HepG2 (cell line): ENCODE results near the gene ARHGEF39. TPM values are rescaled to one million over a fixed set of nuclear protein-coding genes. Genes with fewer than 3 reads are reported as not detected.

Experiments used
- CBX2 ChIP-seq, 2 experiments: fragments of 200-600 bp in 1 of 2; sonication (generic); formaldehyde crosslinking in 1 of 2; IDR thresholded peaks; 2 replicates each; pipeline versions ENCODE4 v1.7.0 to v1.8.1; 2018 to 2022; ENCODE audit warnings: low read depth in 2 of 2, low read length in 1 of 2, mild to moderate bottlenecking in 1 of 2, missing genetic modification reagents in 1 of 2
- CEBPG ChIP-seq: IDR thresholded peaks from 2 replicates; pipeline ENCODE4 v1.6.1; 2016
- ETV6 ChIP-seq: sonication (generic); formaldehyde crosslinking; conservative IDR thresholded peaks from 2 replicates; pipeline ENCODE4 v1.4.0; 2020; ENCODE audit warnings: missing genetic modification reagents
- FLYWCH1 ChIP-seq: sonication (generic); formaldehyde crosslinking; IDR thresholded peaks from 2 replicates; pipeline ENCODE4 v1.8.1; 2023; ENCODE audit warnings: mild to moderate bottlenecking, missing genetic modification reagents
- FOXK2 ChIP-seq: fragments of 450-650 bp; IDR thresholded peaks from 2 replicates; pipeline ENCODE4 v1.6.1; 2016
- KDM5B ChIP-seq: sonication (generic); formaldehyde crosslinking; IDR thresholded peaks from 2 replicates; pipeline ENCODE4 v1.4.0; 2020; ENCODE audit warnings: missing genetic modification reagents, mild to moderate bottlenecking, borderline replicate concordance
- KLF12 ChIP-seq: sonication (generic); formaldehyde crosslinking; IDR thresholded peaks from 2 replicates; pipeline ENCODE4 v1.4.0; 2020; ENCODE audit warnings: missing genetic modification reagents, borderline replicate concordance
- PHF21A ChIP-seq: sonication (generic); formaldehyde crosslinking; IDR thresholded peaks from 2 replicates; pipeline ENCODE4 v1.5.0; 2020; ENCODE audit warnings: mild to moderate bottlenecking, missing genetic modification reagents
- POLR2AphosphoS5 ChIP-seq: IDR thresholded peaks from 2 replicates; pipeline ENCODE4 v1.6.1; 2012; ENCODE audit warnings: low read depth, low read length
- REL ChIP-seq: sonication (generic); formaldehyde crosslinking; conservative IDR thresholded peaks from 2 replicates; pipeline ENCODE4 v1.8.0; 2022; ENCODE audit warnings: mild to moderate bottlenecking, missing genetic modification reagents, moderate library complexity
- RNF2 ChIP-seq: fragments of 450-650 bp; conservative IDR thresholded peaks from 2 replicates; pipeline ENCODE4 v1.6.1; 2016; ENCODE audit warnings: low read depth
- SALL2 ChIP-seq: sonication (generic); formaldehyde crosslinking; IDR thresholded peaks from 2 replicates; pipeline ENCODE4 v1.8.1; 2023; ENCODE audit warnings: mild to moderate bottlenecking, missing genetic modification reagents, inconsistent platforms
- TCF7 ChIP-seq: sonication (generic); IDR thresholded peaks from 2 replicates; pipeline ENCODE4 v1.6.1; 2016; ENCODE audit warnings: antibody characterized with exemption, low read depth
- YEATS4 ChIP-seq: sonication (generic); formaldehyde crosslinking; IDR thresholded peaks from 2 replicates; pipeline ENCODE4 v1.4.0; 2020; ENCODE audit warnings: missing genetic modification reagents, borderline replicate concordance
- ZBTB42 ChIP-seq: sonication (generic); formaldehyde crosslinking; IDR thresholded peaks from 2 replicates; pipeline ENCODE4 v1.5.0; 2020; ENCODE audit warnings: mild to moderate bottlenecking, missing genetic modification reagents
- ZNF101 ChIP-seq: sonication (generic); formaldehyde crosslinking; IDR thresholded peaks from 2 replicates; pipeline ENCODE4 v1.4.0; 2020; ENCODE audit warnings: mild to moderate bottlenecking, low read depth, missing genetic modification reagents, borderline replicate concordance
- ZNF275 ChIP-seq: sonication (generic); formaldehyde crosslinking; IDR thresholded peaks from 2 replicates; pipeline ENCODE4 v1.8.0; 2022; ENCODE audit warnings: missing genetic modification reagents, mild to moderate bottlenecking, inconsistent platforms, borderline replicate concordance
- ZNF543 ChIP-seq: sonication (generic); formaldehyde crosslinking; IDR thresholded peaks from 2 replicates; pipeline ENCODE4 v1.4.0; 2020; ENCODE audit warnings: mild to moderate bottlenecking, missing genetic modification reagents
- ZNF598 ChIP-seq: sonication (generic); formaldehyde crosslinking; IDR thresholded peaks from 2 replicates; pipeline ENCODE4 v1.5.1; 2020; ENCODE audit warnings: mild to moderate bottlenecking, missing genetic modification reagents, borderline replicate concordance
- ZSCAN25 ChIP-seq: sonication (generic); formaldehyde crosslinking; IDR thresholded peaks from 2 replicates; pipeline ENCODE4 v1.8.0; 2022; ENCODE audit warnings: mild to moderate bottlenecking, missing genetic modification reagents
- polyA plus RNA-seq, 8 experiments: library from polyadenylated mRNA; depleted of rRNA in 3 of 8; stranded (reverse) in 7 of 8; unstranded in 1 of 8; fragments of >200 nt; fragmentation: Illumina TruSeq in 4 of 8; extraction: Trizol in 4 of 8; gene quantifications; 2 replicates each; pipeline versions ENCODE4 v1.2.1 to v1.2.3, GENCODE V29; 2011 to 2016; ENCODE audit warnings: low read depth in 4 of 8, missing spikeins in 1 of 8, mixed read lengths in 1 of 8; ENCODE audit not compliant: insufficient read depth in 1 of 8
- total RNA-seq, 5 experiments: library from RNA; depleted of rRNA; stranded (reverse); fragments of >200 nt; fragmentation: Illumina TruSeq; extraction: Trizol; gene quantifications; 2 replicates each; pipeline ENCODE4 v1.2.3, GENCODE V29; 2016; ENCODE audit warnings: low read depth in 1 of 5
- TF ChIP-seq, protein P1 (sequence below): sonication (generic); formaldehyde crosslinking; IDR thresholded peaks from 2 replicates; pipeline ENCODE4 v1.4.0; 2020; ENCODE audit warnings: missing genetic modification reagents
- TF ChIP-seq, protein P2 (sequence below): sonication (generic); formaldehyde crosslinking; IDR thresholded peaks from 2 replicates; pipeline ENCODE4 v1.4.0; 2020; ENCODE audit warnings: missing genetic modification reagents, borderline replicate concordance
- TF ChIP-seq, protein P3 (sequence below): sonication (generic); formaldehyde crosslinking; conservative IDR thresholded peaks from 2 replicates; pipeline ENCODE4 v1.5.0; 2020; ENCODE audit warnings: missing genetic modification reagents

The ARHGEF39 gene
- total and polyA plus RNA-seq, 2 of the 13 experiments (the other 11 are each of a cell fraction or from before 2014, with no cell fraction given) = 11.2 to 12.3 TPM

DNA sequence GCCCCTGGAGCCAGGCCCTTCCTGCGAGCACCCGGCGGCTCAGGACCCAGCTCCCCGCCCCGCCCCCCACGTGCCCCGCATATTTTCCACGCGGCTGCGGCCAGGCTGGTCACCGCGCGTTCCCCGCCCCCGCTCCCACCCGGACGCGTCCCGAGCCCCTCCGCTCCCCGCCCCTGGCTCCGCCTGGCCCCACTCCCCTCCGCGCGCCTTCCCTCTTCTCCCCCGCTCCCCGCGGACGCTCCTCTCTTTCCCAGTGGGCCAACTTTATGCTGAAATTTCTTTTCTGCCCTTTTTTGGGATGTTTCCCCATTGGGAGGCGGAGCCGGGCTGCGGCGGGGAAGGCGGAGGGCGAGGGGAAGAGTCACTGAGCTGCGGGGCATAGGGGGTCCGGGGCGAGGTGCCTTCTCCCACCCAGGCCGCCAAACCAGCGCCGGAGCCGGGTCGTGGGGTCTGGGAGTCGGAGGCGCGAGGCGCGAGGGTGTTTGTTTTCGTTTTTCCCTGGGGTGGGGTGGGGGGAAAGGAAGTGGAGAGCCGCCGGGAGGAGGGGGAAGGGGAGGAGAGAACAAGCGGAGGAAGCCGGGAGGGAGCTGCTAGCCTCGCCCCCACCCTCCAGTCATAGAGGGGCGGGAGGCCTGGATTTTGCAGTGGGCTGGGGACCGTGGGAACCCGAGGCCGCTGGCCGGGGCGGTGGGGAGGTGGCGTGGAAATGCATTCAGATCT lies 25.8 kb upstream of the ARHGEF39 start (continued):
- 0 out of 2 replicates have a peak, but pooled peaks have one; percentile 20 for TF ChIP-seq ZNF543 (CRISPR knock-in tag)
- TF ChIP-seq TCF7 = no peak
- TF ChIP-seq, protein P1, sequence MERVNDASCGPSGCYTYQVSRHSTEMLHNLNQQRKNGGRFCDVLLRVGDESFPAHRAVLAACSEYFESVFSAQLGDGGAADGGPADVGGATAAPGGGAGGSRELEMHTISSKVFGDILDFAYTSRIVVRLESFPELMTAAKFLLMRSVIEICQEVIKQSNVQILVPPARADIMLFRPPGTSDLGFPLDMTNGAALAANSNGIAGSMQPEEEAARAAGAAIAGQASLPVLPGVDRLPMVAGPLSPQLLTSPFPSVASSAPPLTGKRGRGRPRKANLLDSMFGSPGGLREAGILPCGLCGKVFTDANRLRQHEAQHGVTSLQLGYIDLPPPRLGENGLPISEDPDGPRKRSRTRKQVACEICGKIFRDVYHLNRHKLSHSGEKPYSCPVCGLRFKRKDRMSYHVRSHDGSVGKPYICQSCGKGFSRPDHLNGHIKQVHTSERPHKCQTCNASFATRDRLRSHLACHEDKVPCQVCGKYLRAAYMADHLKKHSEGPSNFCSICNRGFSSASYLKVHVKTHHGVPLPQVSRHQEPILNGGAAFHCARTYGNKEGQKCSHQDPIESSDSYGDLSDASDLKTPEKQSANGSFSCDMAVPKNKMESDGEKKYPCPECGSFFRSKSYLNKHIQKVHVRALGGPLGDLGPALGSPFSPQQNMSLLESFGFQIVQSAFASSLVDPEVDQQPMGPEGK (CRISPR knock-in tag) = peak; percentile 96
- TF ChIP-seq FLYWCH1 = no peak
- TF ChIP-seq PHF21A = no peak
- peak; percentile 51; the same call in 1 of the 2 replicates for TF ChIP-seq KDM5B (CRISPR knock-in tag)
- no peak for TF ChIP-seq CEBPG
- TF ChIP-seq, protein P2, sequence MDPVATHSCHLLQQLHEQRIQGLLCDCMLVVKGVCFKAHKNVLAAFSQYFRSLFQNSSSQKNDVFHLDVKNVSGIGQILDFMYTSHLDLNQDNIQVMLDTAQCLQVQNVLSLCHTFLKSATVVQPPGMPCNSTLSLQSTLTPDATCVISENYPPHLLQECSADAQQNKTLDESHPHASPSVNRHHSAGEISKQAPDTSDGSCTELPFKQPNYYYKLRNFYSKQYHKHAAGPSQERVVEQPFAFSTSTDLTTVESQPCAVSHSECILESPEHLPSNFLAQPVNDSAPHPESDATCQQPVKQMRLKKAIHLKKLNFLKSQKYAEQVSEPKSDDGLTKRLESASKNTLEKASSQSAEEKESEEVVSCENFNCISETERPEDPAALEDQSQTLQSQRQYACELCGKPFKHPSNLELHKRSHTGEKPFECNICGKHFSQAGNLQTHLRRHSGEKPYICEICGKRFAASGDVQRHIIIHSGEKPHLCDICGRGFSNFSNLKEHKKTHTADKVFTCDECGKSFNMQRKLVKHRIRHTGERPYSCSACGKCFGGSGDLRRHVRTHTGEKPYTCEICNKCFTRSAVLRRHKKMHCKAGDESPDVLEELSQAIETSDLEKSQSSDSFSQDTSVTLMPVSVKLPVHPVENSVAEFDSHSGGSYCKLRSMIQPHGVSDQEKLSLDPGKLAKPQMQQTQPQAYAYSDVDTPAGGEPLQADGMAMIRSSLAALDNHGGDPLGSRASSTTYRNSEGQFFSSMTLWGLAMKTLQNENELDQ (CRISPR knock-in tag) = no peak
- 0 out of 2 replicates have a peak, but pooled peaks have one; percentile 23 for TF ChIP-seq YEATS4 (CRISPR knock-in tag)
- no peak for TF ChIP-seq ZNF598
- no peak for TF ChIP-seq ZBTB42 (CRISPR knock-in tag)
- TF ChIP-seq ETV6 (CRISPR knock-in tag) = no peak
- TF ChIP-seq REL (CRISPR knock-in tag) = no peak
- TF ChIP-seq POLR2AphosphoS5 = peak; percentile 46; the same call in 1 of the 2 replicates
- TF ChIP-seq, protein P3, sequence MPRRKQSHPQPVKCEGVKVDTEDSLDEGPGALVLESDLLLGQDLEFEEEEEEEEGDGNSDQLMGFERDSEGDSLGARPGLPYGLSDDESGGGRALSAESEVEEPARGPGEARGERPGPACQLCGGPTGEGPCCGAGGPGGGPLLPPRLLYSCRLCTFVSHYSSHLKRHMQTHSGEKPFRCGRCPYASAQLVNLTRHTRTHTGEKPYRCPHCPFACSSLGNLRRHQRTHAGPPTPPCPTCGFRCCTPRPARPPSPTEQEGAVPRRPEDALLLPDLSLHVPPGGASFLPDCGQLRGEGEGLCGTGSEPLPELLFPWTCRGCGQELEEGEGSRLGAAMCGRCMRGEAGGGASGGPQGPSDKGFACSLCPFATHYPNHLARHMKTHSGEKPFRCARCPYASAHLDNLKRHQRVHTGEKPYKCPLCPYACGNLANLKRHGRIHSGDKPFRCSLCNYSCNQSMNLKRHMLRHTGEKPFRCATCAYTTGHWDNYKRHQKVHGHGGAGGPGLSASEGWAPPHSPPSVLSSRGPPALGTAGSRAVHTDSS (CRISPR knock-in tag) = no peak
- no peak for TF ChIP-seq RNF2
- TF ChIP-seq ZNF275 (CRISPR knock-in tag) = no peak
- no peak for TF ChIP-seq ZNF101 (CRISPR knock-in tag)
- no peak for TF ChIP-seq FOXK2
- TF ChIP-seq ZSCAN25 (CRISPR knock-in tag) = no peak
- TF ChIP-seq KLF12 (CRISPR knock-in tag) = no peak
- 0 out of 2 replicates have a peak, but pooled peaks have one; percentile 53 for TF ChIP-seq SALL2 (CRISPR knock-in tag)
- TF ChIP-seq CBX2 (IDR thresholded peaks at IDR 0.05; ENCODE audit: low read depth, low read length) = no peak
- no peak for TF ChIP-seq CBX2 (CRISPR knock-in tag; IDR thresholded peaks at IDR 0.05; ENCODE audit: low read depth)
